ENCODE results near the gene ANKRD13D. TPM values are rescaled to one million over a fixed set of nuclear protein-coding genes. Genes with fewer than 3 reads are reported as not detected.
A peak's percentile ranks its signal among the peaks of the same experiment; 100 is the strongest.

ANKRD13D gene
- total RNA-seq, 1 donor: 77.8 TPM

DNA sequence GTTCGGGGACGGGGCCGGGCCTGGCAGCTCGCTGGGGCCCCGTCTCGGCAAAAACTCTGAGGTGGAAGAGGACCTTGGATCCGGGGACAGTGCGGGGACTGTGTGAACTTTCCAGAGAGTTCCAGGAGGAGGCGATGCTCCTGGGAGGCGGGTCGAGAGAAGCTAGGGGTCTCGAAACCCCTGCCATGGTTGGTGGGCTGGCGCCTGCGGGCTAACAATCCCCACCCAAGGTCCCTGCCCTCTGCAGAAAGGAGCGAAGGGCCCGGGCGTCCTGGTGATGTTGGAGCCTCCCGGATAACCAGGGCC, 27.5 kb upstream of the ANKRD13D start:
- no peak for DNase-seq (ENCODE audit: low read depth in 2 of 3, low spot score in 2 of 3)

DNA sequence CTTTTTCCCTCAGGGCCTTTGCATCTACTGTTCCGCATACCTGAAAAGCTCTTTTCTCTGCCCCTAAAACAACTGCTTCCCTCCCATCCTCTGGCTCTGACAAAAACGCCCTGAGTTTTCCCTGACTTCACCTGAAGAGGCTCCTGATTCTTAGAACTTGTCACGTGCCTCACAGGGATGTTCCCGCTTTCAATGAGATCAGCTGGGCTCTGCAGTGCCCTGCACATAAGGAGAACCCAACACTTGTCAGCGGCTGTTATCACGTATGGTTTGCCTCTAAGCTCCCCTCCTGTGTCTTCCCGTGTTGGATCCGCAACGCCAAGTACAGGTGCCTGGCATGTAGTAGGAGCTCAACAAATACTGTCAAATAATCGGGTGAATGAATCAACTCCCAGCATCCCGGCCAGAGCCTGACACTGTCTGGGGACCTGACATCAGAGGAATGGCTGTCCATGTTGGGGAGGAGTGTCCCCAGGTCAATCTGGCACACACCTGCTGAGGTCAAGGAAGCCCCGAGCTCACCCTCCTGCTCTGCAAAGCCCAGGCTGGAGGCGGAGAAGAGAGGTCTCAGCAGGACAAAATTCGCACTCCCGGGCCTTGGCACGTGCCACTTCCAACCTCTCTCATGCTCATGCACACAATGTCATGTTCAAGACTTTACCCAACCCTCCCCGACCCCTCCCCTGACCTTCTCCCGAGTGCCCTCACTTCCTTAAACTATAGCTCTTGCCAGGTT, 27.0 kb upstream of the ANKRD13D start:
- DNase-seq (ENCODE audit: low read depth in 2 of 3, low spot score in 2 of 3): no peak

DNA sequence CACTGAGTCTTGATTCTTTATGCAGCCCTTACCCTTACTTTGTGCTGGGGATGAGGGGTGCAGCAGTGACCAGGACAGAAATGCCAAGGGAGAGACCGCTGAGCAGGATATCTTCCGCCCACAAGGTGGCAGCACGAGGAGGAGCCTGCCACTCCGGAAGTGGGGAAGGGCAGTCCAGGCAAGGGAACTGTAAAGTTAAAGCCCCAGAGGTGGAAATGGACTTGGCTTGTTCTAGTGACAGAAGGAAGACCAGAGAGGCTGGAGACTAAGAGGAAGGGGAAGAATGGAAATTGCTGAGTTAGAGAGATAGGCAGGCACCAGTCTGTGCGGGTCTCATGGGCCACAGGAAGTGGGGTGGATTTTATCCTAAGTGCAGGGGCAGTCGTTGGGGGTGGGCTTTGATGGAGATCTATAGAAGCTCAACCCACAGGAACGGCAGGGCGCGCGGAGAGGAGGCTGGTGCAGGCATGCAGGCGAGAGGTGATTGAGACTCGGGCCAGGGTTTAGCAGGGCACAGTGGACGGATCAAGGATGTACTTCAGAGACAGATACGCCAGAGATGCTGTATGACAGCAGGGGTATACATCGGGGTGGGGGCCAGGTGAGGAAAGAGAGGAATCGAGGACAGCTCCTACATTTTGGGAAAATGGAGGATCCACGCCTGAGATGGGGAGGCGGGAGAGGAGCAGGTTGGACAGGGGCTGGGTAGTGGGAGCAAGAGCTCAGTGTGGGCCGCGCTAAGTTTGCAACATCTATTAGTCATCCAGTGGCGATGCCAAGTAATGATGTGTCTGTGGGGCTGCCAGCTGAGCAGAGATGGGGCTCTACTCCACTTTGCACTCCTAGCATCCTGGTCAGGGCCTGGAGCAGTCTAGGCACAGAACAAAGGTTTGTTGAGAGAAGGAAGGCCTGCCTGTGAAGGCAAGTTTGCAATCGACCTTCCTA, 26.1 kb upstream of the ANKRD13D start:
- DNase-seq (ENCODE audit: low read depth in 2 of 3, low spot score in 2 of 3): peak in 2 of 3 donors; percentile 78 to 85

DNA sequence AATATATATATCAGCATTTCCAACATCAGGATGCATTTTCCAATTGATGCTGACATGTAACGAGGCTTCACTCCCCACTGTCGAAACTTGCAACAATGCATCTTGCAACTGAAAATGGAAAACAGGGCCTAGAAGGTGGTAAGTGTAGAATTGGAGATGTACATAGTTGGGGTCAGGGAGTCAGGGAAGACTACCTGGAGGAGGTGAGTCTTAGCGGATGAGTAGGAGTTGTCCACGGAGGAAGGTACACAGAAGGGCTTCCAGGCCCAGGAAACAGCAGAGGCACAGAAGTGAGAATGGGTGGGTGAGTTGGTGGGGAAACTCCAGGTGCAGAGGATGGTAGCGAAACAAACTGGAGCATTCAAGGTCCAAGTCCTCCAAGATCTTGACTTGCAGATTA, 24.8 kb upstream of the ANKRD13D start:
- DNase-seq (ENCODE audit: low read depth in 2 of 3, low spot score in 2 of 3): no peak

DNA sequence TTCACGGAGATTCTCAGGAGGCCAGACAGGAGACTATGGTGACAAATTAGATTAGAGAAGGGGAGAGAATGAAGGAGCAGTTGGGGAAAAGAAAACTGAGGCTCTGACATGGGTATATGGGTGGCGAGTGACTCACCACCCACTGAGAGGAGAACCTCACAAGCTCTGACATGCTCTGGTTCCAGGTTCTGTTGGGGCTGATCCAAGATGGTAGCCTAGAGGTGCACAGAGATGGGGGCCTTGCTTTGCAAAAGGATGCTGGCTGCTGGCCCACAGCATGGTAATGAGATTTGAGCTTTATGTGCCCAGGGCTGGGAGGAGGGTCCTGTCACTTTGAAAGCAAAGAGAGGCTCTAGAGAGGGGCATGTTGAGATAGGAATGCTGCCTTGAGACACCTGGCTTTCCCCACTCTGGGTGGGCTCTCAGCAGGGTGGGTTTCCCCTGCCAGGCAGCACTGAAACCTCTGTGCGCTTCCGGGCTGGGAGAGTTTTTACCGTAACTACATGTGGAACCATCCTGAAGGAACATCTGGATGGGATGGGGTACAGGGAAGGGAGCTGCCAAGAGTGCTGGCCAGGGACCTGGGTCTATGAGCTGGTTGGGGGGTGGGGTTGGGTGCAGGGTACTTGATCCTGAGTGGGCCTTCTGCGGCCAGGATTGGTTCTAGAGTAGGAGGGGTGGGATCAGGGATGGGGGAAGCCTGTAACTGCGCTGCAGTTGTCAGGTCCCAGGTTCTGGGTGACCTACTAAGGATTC, 24.0 kb upstream of the ANKRD13D start:
- no peak for DNase-seq (ENCODE audit: low read depth in 2 of 3, low spot score in 2 of 3)

DNA sequence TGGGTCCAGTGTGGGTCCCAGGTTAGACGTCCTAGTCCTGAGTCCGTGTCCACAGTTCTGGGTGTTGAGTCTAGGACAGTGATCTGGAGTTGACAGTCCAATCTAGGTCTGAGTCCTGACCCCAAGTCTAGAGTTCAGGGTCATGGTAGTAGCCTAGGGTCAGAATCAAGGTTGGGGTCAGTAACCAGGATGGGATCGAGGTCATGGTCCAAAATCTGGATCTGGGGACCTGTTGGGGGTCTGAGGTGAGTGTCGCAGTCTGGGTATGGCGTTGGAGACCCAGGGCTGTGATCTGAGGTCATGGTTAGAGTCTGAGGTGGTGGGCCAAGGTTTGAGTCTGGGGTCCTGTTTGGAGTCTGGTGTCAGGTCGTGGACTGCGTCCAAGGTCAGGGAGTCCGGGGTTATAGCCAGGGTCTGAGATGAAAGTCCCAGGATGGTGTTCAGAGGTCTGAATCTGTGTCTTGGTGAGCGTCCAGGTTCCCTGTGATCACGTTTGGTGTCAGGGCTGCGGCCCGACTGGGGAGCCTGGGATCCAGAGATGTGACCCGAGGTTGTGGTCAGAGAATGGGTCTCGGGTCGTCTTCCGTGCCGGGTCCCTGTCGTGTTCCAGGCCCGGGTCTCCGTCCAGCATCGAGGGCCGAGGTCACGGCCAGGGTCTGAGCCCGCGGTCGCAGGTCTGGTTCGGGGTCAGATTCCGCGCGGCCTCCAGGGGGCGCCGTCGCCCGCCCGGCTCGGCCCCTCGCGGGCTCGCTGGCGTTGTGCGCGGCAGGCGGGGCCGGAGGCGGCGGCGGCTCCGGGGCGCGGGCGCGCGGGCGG, 23.3 kb upstream of the ANKRD13D start:
- peak in 2 of 3 donors; percentile 69 to 72 for DNase-seq (ENCODE audit: low read depth in 2 of 3, low spot score in 2 of 3)

DNA sequence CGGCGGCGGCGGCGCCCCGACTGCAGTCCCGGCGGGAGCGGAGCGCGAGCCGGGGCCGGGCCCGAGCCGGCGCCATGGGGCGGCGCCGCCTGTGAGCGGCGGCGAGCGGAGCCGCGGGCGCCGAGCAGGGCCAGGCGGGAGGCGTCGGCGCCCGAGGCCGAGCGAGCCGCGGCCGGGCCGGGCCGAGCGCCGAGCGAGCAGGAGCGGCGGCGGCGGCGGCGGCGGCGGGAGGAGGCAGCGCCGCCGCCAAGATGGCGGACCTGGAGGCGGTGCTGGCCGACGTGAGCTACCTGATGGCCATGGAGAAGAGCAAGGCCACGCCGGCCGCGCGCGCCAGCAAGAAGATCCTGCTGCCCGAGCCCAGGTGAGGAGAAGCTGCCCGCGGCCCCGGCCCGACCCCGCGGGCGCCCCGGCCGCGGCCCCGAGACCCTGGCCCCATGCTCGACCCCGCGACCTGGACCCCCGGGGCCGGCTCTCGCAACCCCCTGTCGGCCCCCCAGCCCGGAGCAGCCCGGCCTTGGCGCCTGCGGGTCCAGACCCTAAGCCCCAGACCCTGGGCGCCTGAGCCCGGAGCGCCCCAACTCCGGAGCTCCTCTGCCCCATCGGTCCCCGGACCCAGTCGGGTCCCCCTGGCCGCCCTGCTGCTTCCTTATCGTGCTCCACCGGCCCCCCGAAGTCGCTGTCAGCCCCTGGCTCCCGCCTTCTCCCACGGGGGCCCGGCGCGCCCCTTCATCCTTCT, 22.5 kb upstream of the ANKRD13D start, which contains the start of gene GRK2:
Gene GRK2 (plus strand): TSS at position 25 of the 739 bp plus-strand sequence. CDS start 227 bp downstream, at position 252.
- peak in 1 of 3 donors; percentile 68 for DNase-seq (ENCODE audit: low read depth in 2 of 3, low spot score in 2 of 3)

DNA sequence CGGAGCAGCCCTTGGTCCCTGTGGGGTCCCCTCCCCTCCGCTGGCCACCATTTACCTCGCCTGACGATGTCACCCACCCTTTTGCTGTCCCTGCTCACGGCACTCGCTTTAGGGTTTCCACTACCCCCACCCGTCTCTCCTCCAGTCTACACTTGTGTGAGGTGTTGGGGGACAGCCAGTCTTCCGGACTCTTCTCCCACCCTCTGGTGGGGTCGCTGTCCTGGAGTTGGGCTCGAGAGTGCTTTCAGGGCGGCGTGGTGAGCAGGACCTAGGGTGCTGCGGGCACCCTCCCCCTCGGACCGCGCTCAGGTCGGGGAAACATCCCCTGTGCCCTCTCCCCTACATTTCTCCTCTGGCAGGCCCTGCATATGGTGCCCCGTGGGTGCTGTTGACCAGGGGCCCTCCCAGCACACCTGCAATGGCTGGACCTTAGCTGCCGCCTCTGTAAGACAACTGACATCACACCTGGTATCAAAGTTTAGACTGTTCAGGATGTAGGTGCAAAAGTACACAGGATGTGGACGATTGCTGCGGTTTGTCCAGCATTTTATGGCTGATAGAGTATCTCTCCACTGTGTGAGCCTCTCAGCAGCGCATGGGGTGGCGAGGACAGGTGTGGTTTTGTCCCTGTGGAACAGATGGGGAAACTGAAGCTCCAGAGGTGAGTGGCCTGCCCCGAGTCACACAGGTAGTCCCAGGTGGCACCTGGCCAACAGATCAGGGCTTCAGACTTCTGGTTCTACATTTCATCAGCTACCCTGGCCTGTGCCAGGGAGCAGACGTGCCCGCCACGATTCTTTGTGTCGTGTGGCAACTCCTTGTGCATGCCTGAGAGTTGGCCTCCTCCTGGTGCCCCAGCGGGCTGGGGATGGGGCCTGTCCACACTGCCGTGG, 21.7 kb upstream of the ANKRD13D start:
- DNase-seq (ENCODE audit: low read depth in 2 of 3, low spot score in 2 of 3): no peak

DNA sequence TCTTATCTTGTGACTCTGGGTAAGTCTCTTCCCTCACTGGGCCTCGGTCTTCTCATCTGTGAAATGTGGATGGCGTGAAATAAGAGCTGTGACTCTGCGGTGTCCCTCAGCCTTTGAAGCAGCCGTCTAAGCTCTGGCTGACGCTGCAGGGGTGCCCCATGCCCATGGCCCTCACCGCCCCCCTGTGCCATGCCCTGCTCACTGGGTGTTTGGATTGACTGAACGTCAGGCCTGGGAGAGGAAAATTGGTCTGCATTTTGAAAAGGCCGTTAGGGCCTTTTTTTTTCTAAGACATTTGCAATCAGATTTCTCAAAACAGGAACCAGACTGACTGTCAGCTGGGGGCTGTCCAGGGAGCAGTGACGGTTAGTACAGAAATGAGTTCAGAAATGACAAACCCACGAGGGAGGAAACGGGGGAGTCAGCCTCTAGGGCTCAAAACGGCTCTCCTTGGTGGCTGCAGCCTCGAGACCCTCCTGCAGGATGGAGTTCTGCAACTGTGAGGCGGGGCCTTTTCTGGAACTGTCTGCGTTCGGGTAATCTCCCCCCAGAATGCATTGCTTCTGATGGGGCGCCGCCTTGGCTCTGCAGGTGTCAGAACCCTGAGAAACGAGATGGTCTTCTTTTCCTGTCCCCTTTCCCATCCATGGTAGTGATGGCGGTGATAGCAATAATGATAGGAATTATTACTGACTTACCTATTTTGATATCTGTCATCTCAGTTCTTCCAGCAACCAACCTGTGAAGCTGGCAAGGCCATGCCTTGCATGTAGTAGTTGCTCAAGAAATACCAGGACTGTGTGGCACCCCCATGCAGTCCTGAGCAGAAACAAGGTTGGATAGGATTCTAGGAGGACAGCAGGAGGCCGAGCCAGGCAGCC, 20.8 kb upstream of the ANKRD13D start:
- peak in 2 of 3 donors; percentile 80 to 93 for DNase-seq (ENCODE audit: low read depth in 2 of 3, low spot score in 2 of 3)

DNA sequence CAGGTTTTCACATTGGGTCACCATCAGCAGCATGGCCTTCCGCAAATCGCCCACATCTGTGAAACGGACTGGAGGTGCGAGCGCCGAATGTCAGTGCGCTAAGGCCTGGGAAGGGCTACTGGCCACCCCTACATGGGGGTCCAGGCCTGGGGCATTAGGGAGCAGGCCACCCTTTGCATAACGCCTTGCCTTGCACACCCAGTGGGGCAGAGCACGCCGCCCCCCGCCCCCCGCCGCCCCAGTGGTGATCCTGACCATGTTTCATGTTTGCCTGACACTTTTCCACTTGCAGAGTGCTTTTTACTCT, 20.2 kb upstream of the ANKRD13D start:
- DNase-seq (ENCODE audit: low read depth in 2 of 3, low spot score in 2 of 3): no peak

DNA sequence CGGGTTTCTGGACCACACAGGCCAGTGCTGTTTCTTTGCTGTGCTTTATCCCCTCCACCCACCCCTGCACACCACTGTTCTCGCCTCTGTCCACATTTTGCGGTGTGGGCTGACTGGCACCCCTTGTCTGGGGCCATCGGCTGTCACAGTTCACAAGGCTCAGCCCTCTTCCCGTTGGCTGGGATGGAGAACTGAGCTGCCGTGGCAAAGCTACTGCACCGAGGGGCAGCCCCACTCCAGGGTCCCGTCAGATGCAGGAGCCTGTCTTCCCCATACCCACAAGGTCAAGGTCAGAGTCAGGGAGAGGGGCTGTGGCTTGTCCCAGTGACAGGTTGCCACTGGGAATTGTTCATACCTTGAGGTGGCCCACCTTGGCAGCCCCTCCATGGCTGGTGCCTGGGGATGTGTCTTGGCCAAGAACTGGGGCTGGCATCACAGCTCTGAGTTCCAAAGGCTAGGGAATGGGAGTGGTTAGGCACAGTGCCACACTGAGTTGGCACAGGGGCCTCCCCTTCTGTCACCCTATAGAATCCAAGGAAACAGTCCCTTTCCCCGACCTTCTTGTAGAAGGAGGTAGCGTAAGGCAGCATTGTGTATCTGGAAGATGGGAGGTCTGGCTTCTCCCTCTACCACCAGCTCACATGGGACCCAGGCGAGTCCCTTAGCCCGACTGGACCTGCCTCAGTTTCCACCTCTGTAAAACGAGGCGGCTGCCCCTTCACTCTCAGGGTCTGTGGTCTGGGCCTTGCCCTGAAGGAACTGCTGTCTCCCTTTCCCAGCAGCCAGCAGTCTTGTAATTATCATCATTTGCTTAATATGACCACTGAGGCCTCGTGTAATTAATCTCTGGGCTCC, 19.5 kb upstream of the ANKRD13D start:
- DNase-seq (ENCODE audit: low read depth in 2 of 3, low spot score in 2 of 3): no peak

DNA sequence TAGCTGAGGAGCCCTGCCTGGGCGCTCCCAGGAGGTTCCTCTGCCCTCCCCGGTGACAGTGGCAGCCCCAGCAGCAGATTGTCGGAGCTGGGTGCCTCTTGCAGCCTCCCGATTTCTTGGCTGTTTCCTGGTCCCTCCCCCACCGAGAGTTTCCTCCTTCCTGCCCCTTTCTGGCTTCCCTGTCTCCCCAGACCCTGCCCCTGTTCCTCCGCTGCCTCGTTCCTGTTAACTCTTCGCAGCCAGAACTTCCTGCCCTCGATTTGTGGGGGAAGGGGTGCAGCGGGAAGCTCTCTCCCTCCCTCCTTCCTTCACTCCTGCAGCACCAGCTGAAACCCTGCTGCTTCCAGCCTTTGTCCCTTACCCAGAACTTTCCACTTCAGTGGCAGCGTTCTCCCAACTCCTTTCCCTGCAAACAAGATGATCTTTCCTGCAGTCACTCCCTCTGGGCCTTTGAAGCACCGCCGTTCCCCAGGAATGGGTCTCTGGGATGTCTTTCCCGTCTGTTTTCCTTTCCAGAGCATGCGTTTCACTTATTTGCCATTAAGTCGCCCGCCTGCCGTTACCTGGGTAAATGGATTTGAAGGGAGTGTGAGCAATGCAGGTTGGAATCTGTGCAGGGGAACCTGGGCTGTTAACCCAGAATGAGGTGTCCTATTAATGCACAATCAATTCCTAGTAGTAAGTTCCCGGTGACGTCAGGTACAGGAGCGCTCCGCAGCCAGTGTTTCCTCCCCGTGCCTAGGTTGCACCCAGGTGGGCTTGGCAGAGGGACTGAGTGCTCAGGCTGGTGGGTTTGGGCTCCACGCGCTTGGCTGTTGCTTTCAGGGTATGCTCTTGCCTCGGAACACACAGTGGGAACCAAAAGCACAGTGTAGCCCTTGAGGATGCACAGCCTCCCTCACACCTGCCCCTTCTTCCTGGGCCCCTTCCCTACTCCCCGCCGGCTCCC, 18.6 kb upstream of the ANKRD13D start:
- DNase-seq (ENCODE audit: low read depth in 2 of 3, low spot score in 2 of 3): no peak

DNA sequence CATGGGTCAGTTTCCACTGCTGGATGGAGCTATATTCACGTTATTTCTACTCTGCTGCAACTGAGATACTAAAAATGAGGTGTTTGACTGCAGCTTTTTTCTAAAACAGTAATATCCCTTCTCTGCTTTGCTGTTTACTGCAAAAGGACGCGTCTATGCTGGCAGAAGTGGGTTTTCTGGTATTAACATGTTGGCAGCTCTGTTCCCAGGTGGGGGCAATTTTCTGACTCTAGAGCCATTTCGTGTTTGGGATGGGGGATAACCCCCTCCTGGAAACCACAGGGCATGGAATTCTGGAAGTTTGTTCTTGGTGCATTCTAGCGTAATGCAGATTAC, 17.9 kb upstream of the ANKRD13D start:
- DNase-seq (ENCODE audit: low read depth in 2 of 3, low spot score in 2 of 3): no peak

DNA sequence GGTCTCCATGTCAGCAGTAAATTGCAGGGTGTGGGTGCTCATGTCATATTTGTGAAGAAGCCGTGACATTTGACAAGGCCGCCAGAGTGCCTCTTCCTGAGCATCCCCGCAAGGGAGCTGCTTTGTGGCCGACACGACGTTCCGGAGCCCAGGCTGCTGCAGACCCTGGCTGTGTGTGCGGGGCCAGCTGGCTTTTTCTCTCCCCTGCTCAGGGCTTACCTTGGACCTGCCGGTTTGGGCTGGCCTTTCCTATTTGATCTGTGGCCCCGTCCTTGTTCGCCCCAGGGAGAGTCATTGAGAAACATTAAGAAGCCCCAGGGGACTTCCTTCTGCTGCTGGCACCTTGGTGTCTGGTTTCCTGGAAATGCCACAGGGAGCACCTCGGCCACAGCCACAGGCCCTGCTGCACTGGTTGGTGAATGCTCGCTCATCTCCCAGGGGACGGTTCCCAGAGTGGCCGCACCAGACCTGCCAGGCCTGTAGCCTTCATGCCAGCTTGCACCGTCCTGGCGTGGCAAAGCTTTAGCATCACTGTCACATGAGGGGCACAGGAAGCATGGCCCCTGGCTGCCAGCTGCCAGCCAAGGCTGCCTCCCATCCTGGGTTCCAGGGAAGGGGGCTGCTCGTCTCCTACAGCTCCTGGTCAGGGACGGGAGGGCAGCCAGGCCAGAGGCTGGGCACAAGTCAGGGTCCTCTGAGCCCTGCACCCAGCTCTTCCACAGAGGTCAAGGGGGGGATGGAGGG, 17.4 kb upstream of the ANKRD13D start:
- DNase-seq (ENCODE audit: low read depth in 2 of 3, low spot score in 2 of 3): peak in 1 of 3 donors; percentile 60
